NCI-H2171 treated with DMSO at 0.1 percent for 48 hours (cell line): ENCODE data around the gene PITPNM2.
"Not testable (repeated sequence)": the region's sequence is repeated elsewhere in the genome, so short reads cannot be mapped to it uniquely, and the experiment has no call there.

ENCODE experiments used
- DNase-seq: peaks from one replicate; lab custom pipeline; 2025; lab: John Stamatoyannopoulos, UW

Gene PITPNM2

DNA sequence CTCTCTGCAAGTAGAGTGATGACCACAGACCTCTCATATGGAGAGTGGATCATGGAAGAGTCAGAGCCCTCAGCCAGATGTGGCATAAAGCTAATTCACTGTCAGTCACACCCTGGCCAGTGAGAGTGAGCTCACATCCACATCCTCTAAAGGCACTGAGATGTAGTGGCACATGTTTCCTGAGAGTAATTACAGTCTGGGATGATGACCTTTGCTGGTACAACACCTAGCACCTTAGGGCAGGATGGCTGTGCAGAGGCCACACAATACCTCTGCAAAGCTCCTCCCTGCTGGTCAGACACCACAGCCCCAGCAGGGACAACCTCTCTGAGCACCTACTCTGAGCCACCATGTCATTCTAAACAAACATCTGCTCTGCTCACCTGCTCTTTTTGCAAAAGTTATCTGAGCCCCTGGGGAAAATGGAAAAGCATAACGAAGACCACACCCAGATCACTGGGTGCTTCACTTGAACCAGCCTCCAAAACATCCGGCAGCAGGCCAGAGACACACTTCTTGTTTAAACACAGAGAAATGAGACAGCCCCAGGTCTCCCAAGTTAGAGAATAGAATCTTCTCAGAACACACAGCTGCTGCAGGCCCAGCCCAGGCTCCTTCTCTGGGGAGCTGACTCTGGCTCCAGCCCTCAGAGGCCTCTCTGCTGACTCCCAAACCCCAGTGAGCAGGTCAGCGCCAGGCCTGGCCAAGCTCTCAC lies 30.3 kb downstream of the PITPNM2 start:
- peak; percentile 30 for DNase-seq

DNA sequence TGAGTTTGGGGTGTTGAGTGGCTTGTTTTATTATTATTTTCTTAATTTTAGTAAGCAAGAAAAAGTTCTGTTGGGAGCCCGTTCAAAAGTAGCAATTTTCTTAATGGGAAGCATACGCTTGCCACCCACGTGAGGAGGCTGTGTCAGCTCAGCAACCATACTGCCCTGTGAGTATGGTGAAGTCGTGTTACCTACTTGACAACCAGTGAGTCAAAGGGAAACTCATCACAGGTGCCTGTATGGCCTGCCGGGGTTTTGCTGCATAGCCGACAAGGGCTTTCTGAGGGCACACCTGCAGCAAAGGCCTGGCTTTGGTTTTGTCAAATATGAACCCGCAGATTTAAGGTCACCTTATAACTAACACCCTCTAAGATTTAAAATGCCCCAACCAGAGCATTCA lies 31.1 kb downstream of the PITPNM2 start:
- no peak for DNase-seq

DNA sequence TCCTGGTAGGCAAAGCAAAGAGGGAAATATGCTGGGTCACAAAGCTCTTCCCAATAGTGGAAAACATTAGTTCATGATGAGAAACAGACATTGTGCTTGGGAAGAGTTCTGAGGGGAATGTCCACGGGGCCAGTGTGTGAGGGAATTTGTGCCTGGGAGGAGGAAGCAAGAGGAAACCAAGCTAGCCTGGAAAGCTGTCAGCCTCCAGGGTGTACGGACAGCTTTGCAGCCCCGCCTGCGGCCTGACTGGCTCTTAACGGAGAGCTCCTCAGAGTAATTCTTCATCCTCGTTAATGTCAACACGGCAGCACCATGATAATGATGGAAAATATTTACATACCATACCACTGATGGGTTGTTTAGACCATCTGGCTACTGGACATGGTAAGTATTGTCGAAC lies 32.4 kb downstream of the PITPNM2 start:
- DNase-seq, result no peak

- DNase-seq, result no peak
Observed at GRCh38 chr12:123115409-123116121, 35.3 kb downstream of the PITPNM2 start.

DNA sequence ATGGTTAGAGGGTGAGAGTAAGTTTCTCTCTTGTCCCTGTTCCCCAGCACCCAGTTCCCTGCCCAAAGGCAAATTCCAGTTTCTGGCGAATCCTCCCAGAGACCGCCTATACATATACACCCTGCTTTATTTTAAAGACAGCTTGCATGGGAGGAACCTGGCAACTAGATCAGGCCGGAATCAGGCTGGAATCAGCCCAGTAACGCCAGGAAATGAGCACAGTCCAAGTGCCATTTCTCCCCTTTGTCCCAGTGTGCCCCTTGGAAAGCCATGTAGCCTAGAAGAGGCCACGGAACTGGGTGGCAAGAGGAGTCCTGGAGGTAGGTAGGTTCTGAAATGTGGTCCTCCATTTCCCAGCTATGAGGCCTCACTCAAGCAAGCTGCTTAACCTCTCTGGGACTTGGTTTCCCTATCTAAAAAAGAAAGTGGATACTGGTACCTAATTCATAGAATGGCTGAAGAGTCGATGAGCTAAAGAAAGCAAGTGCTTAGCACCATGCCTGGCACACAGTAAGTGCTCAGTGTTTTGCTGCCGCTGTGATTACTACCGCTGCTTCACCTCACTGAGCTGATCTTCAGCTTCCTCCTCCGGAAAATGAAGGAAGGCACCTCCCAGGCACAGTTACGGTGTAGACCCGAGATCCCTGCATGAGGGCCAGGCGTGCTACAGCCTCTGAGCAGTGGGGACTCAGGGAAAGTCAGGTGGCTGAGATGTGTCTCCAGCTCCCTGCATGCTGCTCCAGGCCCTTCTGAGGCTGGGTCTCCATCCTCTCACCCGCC lies 36.4 kb downstream of the PITPNM2 start:
- no peak for DNase-seq

DNA sequence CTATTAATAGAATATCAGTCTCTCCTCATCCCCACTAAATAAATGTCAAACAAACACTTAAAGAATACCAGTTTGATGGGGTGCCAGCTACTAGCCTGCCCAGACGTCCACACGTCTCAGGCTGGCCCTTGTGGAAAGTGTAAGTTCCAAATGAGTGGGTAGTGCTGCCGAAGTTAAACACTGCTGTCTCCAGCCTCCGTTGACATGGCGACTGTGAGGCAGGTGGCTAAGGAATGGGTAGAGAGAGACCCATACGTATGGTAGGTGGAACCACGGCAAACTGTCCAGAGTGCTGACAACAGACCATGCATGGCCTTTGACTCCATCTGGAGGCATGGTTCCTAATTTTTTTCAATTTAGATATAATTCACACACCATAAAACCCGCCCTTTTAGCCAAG lies 37.9 kb downstream of the PITPNM2 start:
- no peak for DNase-seq

GRCh38 chr12:123111498-123112165 lies 39.3 kb downstream of the PITPNM2 start:
- no peak for DNase-seq

DNA sequence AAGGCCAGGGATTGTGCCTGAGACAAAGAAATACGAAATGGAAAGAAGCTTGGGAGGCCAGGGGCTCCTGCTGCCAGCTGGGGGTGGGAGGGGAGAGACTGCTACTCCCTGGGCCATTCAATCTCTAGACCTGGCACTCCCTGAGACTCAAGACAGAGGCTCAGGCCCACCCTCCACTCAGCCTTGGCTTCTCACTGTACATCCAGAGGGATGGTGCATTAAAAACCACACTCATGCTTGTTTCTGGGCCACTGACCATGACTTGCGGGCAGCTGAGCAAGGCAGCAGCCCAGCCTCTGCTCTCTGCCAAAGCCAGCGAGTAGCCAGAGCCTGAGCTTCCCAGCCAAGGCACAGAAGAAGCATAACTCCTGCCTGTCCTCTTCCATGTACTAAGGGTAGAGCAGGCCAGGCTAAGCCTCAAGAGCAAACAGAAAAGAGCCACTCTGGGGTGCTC lies 41.5 kb downstream of the PITPNM2 start:
- DNase-seq, result no peak

DNA sequence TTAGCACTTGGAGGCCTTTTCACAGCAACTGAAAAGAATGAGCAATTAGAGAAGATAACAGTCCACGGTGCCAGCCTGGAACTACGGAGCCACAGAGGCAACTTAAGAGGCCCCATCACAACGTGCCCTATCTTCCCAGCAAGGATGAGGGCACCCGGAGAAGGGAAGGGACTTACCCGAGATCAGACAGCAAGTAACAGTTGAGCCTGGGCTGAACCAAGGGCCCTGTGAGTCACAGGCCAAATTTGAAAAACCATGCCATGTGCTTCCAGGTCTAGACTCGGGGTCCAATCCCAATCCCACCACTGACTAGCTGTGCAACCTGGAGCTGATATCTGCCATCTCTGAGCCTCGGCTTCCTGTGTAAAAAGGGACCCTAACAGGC lies 42.2 kb downstream of the PITPNM2 start:
- no peak for DNase-seq

GRCh38 chr12:123107926-123108681 lies 42.8 kb downstream of the PITPNM2 start:
- DNase-seq, result no peak

DNA sequence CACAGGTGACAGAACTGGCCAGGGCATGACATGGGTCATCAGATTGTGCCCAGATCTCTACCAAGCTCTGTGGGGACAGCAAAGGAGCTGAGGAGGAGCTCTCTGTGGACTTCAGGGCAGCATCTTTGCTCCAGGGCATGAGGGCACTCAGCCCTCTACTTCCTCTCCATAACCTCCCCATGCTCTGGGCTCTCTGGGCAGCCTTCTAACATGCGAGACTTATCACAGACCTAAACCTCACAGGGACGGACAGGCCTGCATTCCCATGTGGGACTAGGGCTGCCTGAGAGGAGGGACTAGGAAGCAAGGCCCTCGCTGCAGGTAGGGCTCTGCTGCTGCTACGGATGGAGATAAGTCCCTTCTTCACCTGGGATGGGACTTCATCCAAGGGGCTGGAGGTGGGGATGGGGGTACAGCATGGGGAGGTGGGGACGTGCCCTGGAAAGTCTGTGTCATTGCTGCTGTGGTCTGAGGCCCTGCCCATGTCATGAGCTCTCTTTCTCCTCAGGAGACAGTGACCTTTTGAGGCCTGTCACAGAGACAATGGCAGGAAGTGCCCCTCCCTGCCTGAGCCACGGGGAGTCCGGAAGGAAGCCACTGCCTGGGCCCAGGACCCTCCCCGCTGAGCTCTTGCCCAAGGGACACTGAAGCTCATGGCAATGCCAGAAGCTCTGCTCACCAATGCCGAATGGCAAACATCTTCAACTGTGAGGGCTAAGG lies 44.1 kb downstream of the PITPNM2 start:
- no peak for DNase-seq

- peak; percentile 61 for DNase-seq
Observed at GRCh38 chr12:123105211-123105826, 45.6 kb downstream of the PITPNM2 start.

DNA sequence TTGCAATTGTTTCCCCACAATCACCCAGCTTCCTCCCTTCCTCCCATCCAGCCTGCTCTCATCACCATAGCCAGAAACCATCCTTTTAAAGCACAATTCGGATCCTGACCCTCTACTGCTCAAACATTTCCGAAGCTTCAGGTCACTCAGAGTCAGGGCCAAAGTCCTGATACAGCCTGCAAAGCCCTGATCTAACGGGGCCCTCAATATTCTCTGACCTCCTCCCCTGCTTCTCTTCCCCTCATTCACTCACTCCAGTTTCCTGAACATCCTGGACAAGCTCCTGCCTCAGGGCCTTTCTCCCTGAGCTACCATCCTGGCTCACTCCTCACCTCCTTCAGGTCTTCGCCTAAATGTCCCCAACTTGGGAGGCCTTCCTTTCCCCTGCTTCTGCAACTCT lies 46.1 kb downstream of the PITPNM2 start:
- DNase-seq, result no peak

GRCh38 chr12:123104094-123104493 lies 46.8 kb downstream of the PITPNM2 start:
- DNase-seq, result not testable (repeated sequence)

DNA sequence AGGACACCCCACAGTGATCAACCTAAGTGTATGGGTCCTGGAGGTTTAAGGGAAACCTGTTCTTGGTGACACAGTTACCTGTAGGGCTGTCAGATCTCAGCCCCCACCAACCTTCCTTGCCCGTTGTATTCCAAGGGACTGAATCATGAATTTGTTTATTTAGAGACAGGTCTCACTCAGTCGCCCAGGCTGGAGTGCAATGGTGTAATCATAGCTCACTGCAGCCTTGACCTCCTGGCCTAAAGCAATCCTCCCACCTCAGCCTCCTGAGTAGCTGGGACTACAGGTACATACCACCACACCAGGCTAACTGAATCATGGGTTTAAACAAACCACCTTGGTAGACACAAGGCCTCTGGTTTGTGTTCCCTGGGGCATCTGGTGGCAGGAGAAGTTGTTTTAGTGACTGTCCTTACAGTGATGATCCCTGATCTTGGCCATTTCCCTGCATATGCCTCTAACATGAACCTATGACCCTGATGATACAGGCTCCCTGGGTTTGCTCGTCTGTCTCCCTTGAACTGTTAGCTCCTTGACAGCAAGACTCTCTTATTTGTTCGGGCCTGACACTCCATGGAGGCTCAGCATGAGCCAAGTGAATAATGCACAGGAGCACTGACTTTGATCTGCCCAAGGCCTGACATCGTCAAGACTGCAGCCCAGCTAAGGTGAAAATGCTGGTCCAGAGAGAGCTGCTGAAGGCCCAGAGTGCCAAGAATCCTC lies 47.9 kb downstream of the PITPNM2 start:
- no peak for DNase-seq

GRCh38 chr12:123102366-123102765 lies 48.5 kb downstream of the PITPNM2 start:
- no peak for DNase-seq

- DNase-seq, result no peak
Observed at GRCh38 chr12:123101526-123101925, 49.4 kb downstream of the PITPNM2 start.
